Mesothelial cell of epicardium (in vitro differentiated cells): ENCODE measurements around the gene PCDHGA10. TPM values are rescaled to one million over a fixed set of nuclear protein-coding genes. Genes with fewer than 3 reads are reported as not detected.

ENCODE experiments used
- DNase-seq, 2 experiments: peaks; one replicate each; pipeline ENCODE4 v3.0.0; 2021; ENCODE audit warnings: low spot score in 2 of 2; ENCODE audit not compliant: unreplicated experiment in 2 of 2
- H3K27ac Mint-ChIP-seq: 2 replicates; pipeline ENCODE4 v1.8.0; 2021; ENCODE audit warnings: mixed read lengths
- H3K27me3 Mint-ChIP-seq: 2 replicates; pipeline ENCODE4 v1.8.0; 2021; ENCODE audit warnings: low read depth, mixed read lengths
- H3K36me3 Mint-ChIP-seq: 2 replicates; pipeline ENCODE4 v1.8.0; 2021; ENCODE audit warnings: mixed read lengths
- H3K4me1 Mint-ChIP-seq: 2 replicates; pipeline ENCODE4 v1.8.0; 2021; ENCODE audit warnings: mixed read lengths
- H3K4me3 Mint-ChIP-seq: 2 replicates; pipeline ENCODE4 v1.8.0; 2021; ENCODE audit warnings: mild to moderate bottlenecking, moderate library complexity, mixed read lengths
- H3K9me3 Mint-ChIP-seq: 2 replicates; pipeline ENCODE4 v1.8.0; 2021; ENCODE audit warnings: mixed read lengths
- CTCF ChIP-seq: fragments of 200-600 bp; sonication (generic); IDR thresholded peaks from one replicate; pipeline ENCODE4 v1.5.0; 2021; ENCODE audit warnings: antibody characterized with exemption; ENCODE audit not compliant: unreplicated experiment
- total RNA-seq: library from RNA; stranded (reverse); gene quantifications from 3 replicates; pipeline ENCODE4 v1.2.1, GENCODE V29; 2021

The PCDHGA10 gene
- total RNA-seq = 30.7 to 33.4 TPM (median 32.1 TPM) in 3 replicates

DNA sequence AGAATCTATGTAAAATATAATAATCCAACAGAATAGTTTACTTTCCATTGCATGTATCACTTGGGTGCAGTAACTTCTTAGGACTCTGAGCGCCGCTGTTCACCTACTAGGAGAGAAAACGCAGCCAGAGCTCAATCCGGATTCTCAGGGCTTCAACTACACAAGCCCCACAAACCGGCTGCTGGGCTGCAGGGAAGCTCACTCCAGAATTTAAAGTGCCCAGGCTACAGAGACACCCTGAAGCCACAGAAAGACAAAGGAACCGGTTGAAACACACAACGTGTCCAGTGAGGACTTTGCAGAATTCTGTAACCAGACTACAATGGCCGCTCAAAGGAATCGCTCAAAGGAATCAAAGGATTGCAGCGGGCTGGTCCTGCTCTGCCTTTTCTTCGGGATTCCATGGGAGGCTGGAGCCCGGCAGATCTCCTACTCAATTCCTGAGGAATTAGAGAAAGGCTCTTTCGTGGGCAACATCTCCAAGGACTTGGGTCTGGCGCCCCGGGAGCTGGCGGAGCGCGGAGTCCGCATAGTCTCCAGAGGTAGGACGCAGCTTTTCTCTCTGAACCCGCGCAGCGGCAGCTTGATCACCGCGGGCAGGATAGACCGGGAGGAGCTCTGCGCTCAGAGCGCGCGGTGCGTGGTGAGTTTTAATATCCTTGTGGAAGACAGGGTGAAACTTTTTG is at the start of gene PCDHGA10:
TSS of gene PCDHGA10 (plus strand) at position 134 of the 686 bp plus-strand sequence. CDS start at position 323, 189 bp downstream.
- Mint-ChIP-seq H3K27me3 (no peaks in the 10 kb centered on the region), H3K4me3 (peak within 1 kb of the TSS; percentile 81), H3K27ac (peak within 1 kb of the TSS; percentile 86), H3K36me3 (peaks cover 70% of the 10 kb centered on the region), H3K4me1 (peaks cover 19% of the 10 kb centered on the region), H3K9me3 (peaks cover 51% of the 10 kb centered on the region)
- peak in 1 of 2 experiments; percentile 48 for DNase-seq
- TF ChIP-seq CTCF = peak; percentile 43

GRCh38 chr5:141363952-141364660 is 48.7 kb upstream of the PCDHGA10 start, which contains the start of gene PCDHGA5:
TSS of gene PCDHGA5 (plus strand) at chr5:141364162. CDS start at chr5:141364331, 169 bp downstream.
- Mint-ChIP-seq H3K4me1 (no peaks in the 10 kb centered on the region), H3K27me3 (no peaks in the 10 kb centered on the region), H3K27ac (no peak within 1 kb of the TSS), H3K9me3 (peaks cover 59% of the 10 kb centered on the region), H3K4me3 (no peak within 1 kb of the TSS), H3K36me3 (peaks cover 14% of the 10 kb centered on the region)
- DNase-seq = no peak
- no peak for TF ChIP-seq CTCF

DNA sequence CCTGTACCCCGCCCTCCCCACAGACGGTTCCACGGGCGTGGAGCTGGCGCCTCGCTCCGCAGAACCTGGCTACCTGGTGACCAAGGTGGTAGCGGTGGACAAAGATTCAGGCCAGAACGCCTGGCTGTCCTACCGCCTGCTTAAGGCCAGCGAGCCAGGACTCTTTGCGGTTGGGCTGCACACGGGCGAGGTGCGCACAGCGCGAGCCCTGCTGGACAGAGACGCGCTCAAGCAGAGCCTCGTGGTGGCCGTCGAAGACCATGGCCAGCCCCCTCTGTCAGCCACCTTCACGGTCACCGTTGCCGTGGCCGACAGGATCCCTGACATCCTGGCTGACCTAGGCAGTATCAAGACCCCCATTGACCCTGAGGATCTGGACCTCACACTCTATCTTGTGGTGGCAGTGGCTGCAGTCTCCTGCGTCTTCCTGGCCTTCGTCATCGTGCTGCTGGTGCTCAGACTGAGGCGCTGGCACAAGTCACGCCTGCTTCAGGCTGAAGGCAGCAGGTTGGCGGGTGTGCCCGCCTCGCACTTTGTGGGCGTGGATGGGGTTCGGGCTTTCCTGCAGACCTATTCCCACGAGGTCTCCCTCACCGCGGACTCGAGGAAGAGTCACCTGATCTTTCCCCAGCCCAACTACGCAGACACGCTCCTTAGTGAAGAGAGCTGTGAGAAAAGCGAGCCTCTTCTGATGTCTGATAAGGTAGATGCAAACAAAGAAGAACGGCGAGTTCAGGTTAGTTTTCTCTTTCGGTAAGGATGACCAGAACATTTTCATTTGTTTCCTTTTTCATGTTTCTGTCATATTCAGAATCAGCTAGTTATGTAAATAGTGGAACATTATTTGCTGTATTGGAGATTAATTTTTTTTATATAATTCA is 46.5 kb upstream of the PCDHGA10 start:
- no peaks in the 10 kb centered on the region for H3K4me1 Mint-ChIP-seq
- no peak overlapping the region for H3K27ac Mint-ChIP-seq
- H3K4me3 Mint-ChIP-seq = no peak overlapping the region
- peaks cover 11% of the 10 kb centered on the region for H3K36me3 Mint-ChIP-seq
- no peak for DNase-seq
- no peak for TF ChIP-seq CTCF
- peaks cover 58% of the 10 kb centered on the region for H3K9me3 Mint-ChIP-seq
- H3K27me3 Mint-ChIP-seq = no peaks in the 10 kb centered on the region

GRCh38 chr5:141369994-141370848 is 42.6 kb upstream of the PCDHGA10 start, which contains the start of gene PCDHGB3:
TSS of gene PCDHGB3 (plus strand) at chr5:141370242. CDS start at chr5:141370395, 153 bp downstream.
- DNase-seq = no peak
- Mint-ChIP-seq H3K36me3 (peaks cover 9% of the 10 kb centered on the region), H3K27ac (no peak within 1 kb of the TSS), H3K4me1 (no peaks in the 10 kb centered on the region), H3K9me3 (peaks cover 72% of the 10 kb centered on the region), H3K4me3 (no peak within 1 kb of the TSS), H3K27me3 (no peaks in the 10 kb centered on the region)
- TF ChIP-seq CTCF = no peak
